ENCODE measurements around the gene CCL25. TPM values are rescaled to one million over a fixed set of nuclear protein-coding genes. Genes with fewer than 3 reads are reported as not detected.

CCL25 gene
- total RNA-seq, 1 experiment from 2014 or later, result not detected

- H3K4me1 Mint-ChIP-seq (ENCODE audit: low read depth, unreplicated experiment), result no peaks in the 10 kb centered on the region
- H3K9me3 Mint-ChIP-seq (ENCODE audit: low read depth, unreplicated experiment), result no peaks in the 10 kb centered on the region
- intact Hi-C loops (cut with micrococcal nuclease; ENCODE audit: unreplicated experiment), result no loop called here
- no peak for TF ChIP-seq CTCF (IDR thresholded peaks at IDR 0.05; ENCODE audit: unreplicated experiment)
- BruUV-seq (replicated peaks), result no TSS peak
- no peaks in the 10 kb centered on the region for H3K27me3 Mint-ChIP-seq (ENCODE audit: unreplicated experiment)
- CTCF ChIA-PET, result interaction anchor here (0.7 kb wide), 1 partner anchor 105 kb away, joined by 5 read pairs; no protein-coding TSS in a partner anchor
- DNase-seq, result no peak
- no peaks in the 10 kb centered on the region for H3K36me3 Mint-ChIP-seq (ENCODE audit: insufficient read depth, unreplicated experiment)
- H3K27ac Mint-ChIP-seq (ENCODE audit: unreplicated experiment), result peak overlapping the region; percentile 27
- no peak overlapping the region for H3K4me3 Mint-ChIP-seq (ENCODE audit: low read depth, unreplicated experiment)
These were observed 34.8 kb upstream of the CCL25 start for GRCh38 chr19:8017808-8018207.

- CTCF ChIA-PET, result no interaction called here
These were observed 31.9 kb upstream of the CCL25 start for GRCh38 chr19:8020681-8021080.

GRCh38 chr19:8021374-8021773, 31.2 kb upstream of the CCL25 start:
- no TSS peak for BruUV-seq (replicated peaks)
- DNase-seq, result no peak
- no peak for TF ChIP-seq CTCF (IDR thresholded peaks at IDR 0.05; ENCODE audit: unreplicated experiment)
- Mint-ChIP-seq H3K4me1 (ENCODE audit: low read depth, unreplicated experiment) (no peaks in the 10 kb centered on the region), H3K4me3 (ENCODE audit: low read depth, unreplicated experiment) (no peak overlapping the region), H3K27me3 (ENCODE audit: unreplicated experiment) (no peaks in the 10 kb centered on the region), H3K27ac (ENCODE audit: unreplicated experiment) (no peak overlapping the region), H3K9me3 (ENCODE audit: low read depth, unreplicated experiment) (no peaks in the 10 kb centered on the region), H3K36me3 (ENCODE audit: insufficient read depth, unreplicated experiment) (no peaks in the 10 kb centered on the region)
- intact Hi-C loops (cut with micrococcal nuclease; ENCODE audit: unreplicated experiment), result no loop called here
- CTCF ChIA-PET, result no interaction called here

More at GRCh38 chr19:8020681-8021080, 31.9 kb upstream of the CCL25 start:
- DNase-seq, result no peak
- Mint-ChIP-seq H3K4me3 (ENCODE audit: low read depth, unreplicated experiment) (no peak overlapping the region), H3K9me3 (ENCODE audit: low read depth, unreplicated experiment) (no peaks in the 10 kb centered on the region), H3K36me3 (ENCODE audit: insufficient read depth, unreplicated experiment) (no peaks in the 10 kb centered on the region), H3K4me1 (ENCODE audit: low read depth, unreplicated experiment) (no peaks in the 10 kb centered on the region), H3K27ac (ENCODE audit: unreplicated experiment) (no peak overlapping the region), H3K27me3 (ENCODE audit: unreplicated experiment) (no peaks in the 10 kb centered on the region)
- intact Hi-C loops (cut with micrococcal nuclease; ENCODE audit: unreplicated experiment), result no loop called here
- TF ChIP-seq CTCF (IDR thresholded peaks at IDR 0.05; ENCODE audit: unreplicated experiment), result no peak
- BruUV-seq (replicated peaks), result no TSS peak

- Mint-ChIP-seq H3K27me3 (ENCODE audit: unreplicated experiment) (no peaks in the 10 kb centered on the region), H3K27ac (ENCODE audit: unreplicated experiment) (no peak overlapping the region), H3K9me3 (ENCODE audit: low read depth, unreplicated experiment) (no peaks in the 10 kb centered on the region), H3K4me3 (ENCODE audit: low read depth, unreplicated experiment) (no peak overlapping the region), H3K36me3 (ENCODE audit: insufficient read depth, unreplicated experiment) (no peaks in the 10 kb centered on the region), H3K4me1 (ENCODE audit: low read depth, unreplicated experiment) (no peaks in the 10 kb centered on the region)
- intact Hi-C loops (cut with micrococcal nuclease; ENCODE audit: unreplicated experiment), result no loop called here
- BruUV-seq (replicated peaks), result no TSS peak
- CTCF ChIA-PET, result no interaction called here
- DNase-seq, result no peak
- TF ChIP-seq CTCF (IDR thresholded peaks at IDR 0.05; ENCODE audit: unreplicated experiment), result no peak
These were observed 30.3 kb upstream of the CCL25 start for GRCh38 chr19:8022275-8022674.
